ENCODE data around the gene PLEKHA5.

DNA sequence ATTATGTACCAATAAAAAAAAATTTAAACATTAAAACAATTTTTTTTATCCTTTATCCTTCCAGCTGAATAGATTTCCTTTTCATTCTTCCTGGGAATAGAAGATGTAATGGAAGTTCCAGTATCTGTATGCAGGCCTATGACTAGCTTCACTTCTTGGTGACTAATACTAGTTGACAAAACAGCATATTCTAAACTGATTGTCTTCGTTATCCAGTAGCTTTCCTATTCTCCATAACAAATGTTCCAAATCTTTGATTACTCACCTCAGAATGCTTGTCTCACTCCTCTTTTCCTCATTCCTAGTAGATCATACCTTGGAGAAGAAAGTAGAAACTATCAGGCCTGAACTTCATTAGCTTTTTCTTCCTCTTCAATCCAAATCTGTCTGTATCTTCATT, 70.7 kb downstream of the PLEKHA5 start:
- TF ChIP-seq, protein P1, sequence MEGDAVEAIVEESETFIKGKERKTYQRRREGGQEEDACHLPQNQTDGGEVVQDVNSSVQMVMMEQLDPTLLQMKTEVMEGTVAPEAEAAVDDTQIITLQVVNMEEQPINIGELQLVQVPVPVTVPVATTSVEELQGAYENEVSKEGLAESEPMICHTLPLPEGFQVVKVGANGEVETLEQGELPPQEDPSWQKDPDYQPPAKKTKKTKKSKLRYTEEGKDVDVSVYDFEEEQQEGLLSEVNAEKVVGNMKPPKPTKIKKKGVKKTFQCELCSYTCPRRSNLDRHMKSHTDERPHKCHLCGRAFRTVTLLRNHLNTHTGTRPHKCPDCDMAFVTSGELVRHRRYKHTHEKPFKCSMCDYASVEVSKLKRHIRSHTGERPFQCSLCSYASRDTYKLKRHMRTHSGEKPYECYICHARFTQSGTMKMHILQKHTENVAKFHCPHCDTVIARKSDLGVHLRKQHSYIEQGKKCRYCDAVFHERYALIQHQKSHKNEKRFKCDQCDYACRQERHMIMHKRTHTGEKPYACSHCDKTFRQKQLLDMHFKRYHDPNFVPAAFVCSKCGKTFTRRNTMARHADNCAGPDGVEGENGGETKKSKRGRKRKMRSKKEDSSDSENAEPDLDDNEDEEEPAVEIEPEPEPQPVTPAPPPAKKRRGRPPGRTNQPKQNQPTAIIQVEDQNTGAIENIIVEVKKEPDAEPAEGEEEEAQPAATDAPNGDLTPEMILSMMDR (conservative IDR thresholded peaks at IDR 0.05; ENCODE audit: low read depth, low read length) = no peak
- TF ChIP-seq EZH2 (IDR thresholded peaks at IDR 0.05; ENCODE audit: borderline replicate concordance, low read depth, low read length, poor library complexity, severe bottlenecking) = no peak

All from A673 (cell line).